ENCODE data around the gene GAL3ST2.
A peak's percentile ranks its signal among the peaks of the same experiment; 100 is the strongest.
"Not testable (repeated sequence)": the region's sequence is repeated elsewhere in the genome, so short reads cannot be mapped to it uniquely, and the experiment has no call there.

GAL3ST2 gene

DNA sequence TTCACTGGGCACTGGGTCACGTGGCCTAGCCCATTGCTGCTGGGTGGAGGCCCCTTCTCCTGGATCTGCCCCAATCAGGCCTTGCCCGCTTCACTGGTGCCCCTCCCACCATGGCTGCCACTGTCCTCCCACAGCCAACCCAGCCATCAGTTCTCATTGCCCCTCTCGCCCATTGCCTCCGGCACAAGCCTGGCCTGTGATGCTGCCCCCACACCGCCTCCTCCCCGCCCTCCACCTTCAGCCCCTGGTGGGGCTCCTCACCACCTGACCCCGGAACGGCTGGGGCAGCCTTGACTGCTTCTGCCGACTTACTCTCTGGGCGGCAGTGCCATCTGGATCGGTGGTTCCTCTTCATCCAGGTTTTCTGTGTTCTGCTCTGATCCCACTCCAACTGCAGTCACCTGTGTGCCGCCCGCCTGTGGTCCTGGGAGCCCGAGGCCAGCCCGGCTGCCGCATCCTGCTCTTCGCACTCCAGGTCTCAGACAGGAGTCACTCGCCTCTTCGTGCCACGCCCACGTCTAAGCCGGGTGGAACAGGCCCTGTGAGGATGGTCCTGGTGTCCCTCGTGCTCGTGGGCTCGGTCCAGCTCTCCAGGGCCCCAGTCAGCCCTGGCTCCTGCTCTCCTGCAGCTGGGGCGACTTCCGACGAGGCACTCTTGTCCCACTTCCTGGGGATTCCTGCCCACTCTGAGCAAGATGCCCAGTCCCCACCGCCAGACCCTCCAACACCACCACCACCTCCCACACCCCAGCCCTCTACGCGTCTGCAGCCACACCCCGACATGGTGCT, 28.0 kb upstream of the GAL3ST2 start:
- no peak for DNase-seq

DNA sequence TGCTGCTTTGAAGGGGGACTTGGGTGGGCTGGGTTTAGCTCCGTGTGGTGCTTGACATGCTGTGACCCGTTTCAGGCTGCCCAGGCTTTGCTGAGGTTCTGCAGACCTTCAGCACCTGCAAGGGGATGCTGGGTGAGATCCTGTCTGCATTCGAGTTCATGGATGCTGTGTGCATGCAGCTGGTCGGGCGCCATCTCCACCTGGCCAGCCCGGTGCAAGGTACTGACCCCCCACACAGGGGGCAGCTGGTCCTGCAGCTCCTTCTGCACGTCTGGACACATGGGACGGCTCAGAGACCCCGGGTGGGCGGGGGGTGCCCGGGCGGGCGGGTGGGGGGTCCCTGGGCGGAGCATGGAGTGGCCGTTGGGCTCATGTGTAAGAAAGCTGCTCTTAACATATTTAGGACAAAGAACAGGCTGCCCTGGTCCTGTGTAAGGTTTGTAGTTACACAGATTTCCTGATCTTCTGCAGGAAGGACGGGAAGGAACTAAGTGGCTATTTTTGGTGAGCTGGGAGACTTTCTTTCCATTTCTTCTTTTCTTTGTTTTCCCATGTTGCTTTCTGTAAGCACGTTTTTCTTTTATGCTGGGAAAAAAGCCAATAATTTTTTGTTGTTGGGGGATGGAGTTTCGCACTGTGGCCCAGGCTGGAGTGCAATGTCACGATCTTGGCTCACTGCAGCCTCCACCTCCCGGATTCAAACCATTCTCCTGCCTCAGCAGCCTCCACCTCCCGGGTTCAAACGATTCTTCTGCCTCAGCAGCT, 26.4 kb upstream of the GAL3ST2 start:
- no peak for DNase-seq

DNA sequence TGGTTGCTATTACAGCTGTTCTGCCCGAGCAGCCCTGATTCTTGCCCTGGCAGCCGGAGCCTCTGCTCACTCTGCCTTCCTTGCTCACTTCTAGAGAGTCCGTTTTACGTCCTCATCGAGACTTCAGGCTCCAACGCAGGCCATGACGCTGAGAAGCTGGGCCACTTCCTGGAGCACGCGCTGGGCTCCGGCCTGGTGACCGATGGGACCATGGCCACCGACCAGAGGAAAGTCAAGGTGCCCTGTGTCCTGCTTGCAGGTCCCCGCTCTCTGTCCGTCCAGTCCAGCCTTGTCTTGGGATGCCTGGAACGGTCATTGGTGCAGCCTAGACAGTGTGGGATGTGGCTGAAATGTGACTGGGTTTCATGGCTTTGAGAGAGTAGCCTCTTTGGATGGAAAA, 25.5 kb upstream of the GAL3ST2 start:
- no peak for DNase-seq

- no peak for DNase-seq
Observed at GRCh38 chr2:241751776-241752175, 24.8 kb upstream of the GAL3ST2 start.

- no peak for DNase-seq
Observed at GRCh38 chr2:241752253-241752652, 24.4 kb upstream of the GAL3ST2 start.

DNA sequence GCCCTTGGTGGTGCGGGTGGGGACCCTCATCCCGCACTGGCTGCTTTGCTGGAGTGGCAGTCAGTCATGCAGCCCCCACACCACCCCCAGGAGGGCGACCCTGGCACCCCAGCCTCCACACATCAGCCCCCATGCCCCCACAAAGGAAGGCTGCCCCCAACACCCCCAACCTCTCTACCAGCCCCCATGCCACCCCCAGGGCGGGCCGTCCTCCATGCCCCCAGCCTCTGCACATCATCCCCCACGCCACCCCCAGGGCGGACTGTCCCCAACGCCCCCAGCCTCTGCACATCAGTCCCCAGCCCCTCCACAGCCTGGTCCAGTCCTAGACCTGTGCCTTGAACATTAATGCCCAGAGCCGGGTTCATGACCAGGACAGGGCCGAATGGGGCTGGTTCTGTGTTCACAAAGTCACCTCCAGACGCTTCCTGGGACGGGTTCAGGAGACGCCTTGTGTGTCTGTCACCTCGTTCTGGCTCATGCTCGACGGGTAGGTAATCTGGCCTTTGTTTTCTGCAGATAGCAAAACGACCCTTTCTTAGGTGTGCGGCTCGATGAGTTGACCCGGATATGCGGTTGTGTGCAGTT, 23.8 kb upstream of the GAL3ST2 start:
- no peak for DNase-seq

DNA sequence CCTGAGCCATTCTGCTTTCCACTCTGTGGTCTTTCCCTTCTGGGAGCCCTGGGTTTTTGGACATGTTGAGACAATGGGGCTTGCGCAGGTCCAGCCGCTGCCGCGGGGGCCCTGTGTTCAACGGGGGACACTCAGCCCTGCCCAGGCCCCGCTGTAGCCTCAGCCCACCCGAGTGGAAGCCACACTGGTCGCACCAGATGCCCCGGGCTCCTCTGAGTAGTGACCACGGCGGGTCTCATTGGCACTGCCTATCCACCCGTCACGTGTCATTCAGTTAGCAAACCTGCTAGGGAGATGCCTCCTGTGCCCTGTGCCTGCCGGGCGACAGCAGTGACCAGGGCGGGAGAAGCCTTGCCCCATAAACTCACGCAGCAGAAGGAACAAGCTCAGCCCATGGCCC, 23.1 kb upstream of the GAL3ST2 start:
- DNase-seq, result no peak

DNA sequence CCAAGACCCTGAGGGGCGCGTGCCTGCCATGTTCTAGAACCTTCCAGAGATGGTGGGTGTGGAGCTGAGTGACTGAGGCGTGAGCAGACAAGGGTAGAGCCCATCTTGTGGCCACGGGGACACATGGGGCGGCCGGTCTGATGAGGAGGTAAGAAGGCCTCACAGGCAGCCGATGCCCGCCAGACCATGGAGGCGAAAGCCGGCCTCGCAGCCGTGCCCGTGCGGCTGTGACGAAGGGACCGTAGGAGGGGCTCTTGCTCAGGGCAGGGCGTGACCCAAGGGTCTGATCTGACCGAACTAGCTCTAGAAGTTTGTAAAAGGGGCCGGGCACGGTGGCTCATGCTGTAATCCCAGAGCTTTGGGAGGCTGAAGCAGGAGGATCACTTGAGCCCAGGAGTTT, 22.6 kb upstream of the GAL3ST2 start:
- no peak for DNase-seq

DNA sequence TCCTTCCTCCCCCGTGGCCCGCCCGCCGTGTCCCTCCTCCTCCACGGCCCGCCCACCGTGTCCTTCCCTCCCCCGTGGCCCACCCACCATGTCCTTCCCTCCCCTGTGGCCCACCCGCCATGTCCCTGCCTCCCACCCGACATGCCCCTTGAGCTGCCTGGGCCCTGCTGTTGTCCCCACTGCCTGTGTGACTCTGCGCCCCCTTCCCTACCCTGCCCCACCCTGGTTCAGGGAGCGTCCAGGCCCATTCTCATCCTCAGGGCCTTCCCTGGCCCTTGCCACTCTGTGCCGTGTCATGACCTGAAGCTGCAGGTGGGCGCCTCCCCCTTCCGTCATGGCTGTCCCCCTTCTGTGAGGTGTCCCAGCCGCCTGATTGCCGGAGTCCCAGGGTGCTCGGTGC, 21.5 kb upstream of the GAL3ST2 start:
- DNase-seq, result no peak

DNA sequence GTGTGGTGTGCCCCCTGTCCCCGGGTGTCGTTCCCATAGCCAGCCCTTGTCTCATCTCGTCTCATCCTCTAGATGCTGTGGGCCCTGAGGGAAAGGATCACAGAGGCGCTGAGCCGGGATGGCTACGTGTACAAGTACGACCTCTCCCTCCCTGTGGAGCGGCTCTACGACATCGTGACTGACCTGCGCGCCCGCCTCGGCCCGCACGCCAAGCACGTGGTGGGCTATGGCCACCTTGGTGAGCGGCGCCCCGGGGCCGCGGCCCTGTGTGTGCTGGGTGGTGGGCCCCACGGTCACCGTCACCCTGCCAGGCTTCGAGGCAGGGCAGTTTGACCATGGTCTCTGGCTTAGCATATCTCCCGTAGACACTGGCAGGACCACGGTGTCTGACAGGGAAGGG, 20.8 kb upstream of the GAL3ST2 start:
- DNase-seq, result no peak

DNA sequence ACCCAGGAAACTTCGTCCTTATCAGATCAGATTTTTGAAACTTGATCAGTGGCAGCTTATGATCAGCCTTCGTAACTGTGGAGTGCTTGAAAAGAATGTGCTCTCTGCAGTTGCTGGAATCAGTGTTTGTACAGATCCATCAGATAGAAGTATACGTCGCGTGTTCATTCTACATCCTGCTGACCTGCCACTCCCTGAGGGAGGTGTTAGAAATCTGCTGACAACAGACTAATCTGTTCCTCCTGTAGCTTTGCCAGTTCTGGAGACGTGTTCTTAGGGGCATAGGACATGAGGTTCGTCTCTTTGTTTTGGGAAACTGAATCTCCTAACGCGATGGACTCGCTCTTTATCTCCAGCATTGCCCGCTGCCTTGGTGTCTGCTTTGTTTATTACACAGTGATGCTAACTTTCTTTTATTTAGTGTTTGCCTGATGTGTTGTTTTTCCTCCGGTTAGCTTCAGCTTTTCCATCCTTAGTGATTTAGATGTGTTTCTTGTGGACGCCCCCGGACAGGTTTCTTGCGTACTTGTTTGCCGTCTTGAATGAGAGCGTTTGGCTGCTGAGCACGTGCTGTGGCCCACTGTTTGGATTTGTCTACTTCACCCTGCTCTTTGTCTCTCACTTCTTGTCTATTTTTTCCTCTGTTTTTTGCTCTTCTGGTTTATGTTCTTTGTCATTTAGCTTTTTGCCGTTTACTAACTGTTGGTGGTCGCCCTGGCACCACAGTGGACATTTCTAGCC, 17.4 kb upstream of the GAL3ST2 start:
- DNase-seq, result no peak

DNA sequence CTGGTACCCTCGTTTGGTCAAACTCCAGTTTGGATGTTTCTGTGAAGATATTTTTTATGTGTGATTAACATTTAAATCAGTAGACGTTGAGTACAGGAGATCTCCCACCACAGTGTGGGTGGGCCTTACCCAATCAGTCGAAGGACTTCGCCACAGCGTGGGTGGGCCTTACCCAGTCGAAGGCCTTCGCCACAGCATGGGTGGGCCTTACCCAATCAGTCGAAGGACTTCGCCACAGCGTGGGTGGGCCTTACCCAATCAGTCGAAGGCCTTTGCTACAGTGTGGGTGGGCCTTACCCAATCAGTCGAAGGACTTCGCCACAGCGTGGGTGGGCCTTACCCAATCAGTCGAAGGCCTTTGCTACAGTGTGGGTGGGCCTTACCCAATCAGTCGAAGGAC, 16.7 kb upstream of the GAL3ST2 start:
- not testable (repeated sequence) for DNase-seq

- no peak for DNase-seq
Observed at GRCh38 chr2:241760301-241760771, 16.3 kb upstream of the GAL3ST2 start.

DNA sequence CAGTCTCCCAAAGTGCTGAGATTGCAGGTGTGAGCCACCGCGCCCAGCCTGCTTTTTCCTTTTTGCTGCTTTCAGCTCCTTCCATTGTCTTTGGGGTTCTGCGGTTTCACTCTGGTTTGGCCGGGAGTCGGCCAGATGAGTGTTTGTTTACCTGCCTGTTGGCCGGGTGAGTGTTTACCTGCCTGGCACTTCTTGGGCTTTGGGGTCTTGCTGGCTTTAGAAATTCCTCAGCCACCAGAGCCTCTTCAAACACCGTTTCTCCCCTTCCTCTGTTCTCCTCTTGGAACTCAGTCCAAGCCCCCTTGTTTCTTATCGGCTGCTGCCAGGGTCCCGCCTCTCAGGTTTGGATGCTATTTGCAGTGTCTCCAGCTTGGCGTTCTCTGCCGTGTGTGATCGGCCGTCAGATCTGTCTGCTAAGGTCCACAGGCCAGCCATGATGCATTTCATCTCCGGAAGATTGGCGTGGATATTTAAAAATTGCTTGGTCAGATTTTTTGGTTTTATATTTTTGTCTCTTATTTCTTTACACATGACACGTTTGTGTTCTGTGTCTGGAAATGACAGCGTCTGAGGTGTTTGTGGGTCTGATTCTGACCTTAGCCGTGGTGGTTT, 14.2 kb upstream of the GAL3ST2 start:
- DNase-seq, result no peak

DNA sequence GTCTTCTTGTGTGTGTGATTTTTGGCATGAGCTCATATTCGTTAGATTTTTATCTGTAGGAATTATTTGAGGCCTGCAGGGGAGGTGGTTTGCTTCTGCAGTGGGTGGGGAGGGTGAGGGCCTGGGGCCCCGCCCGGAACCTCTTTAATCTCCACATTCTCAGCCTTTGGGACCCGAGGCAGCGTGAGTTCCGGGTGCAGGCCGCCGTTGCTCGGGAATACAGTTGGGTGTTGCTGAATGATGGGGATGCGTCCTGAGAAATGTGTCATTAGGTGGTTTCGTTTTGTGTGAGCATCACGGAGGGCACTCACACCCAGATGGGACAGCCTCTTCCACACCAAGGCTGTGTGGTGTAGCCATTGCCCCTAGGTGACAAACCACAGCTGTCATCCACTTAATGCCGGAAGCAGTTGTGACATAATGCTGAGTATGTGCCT, 13.7 kb upstream of the GAL3ST2 start:
- DNase-seq, result peak; percentile 89

DNA sequence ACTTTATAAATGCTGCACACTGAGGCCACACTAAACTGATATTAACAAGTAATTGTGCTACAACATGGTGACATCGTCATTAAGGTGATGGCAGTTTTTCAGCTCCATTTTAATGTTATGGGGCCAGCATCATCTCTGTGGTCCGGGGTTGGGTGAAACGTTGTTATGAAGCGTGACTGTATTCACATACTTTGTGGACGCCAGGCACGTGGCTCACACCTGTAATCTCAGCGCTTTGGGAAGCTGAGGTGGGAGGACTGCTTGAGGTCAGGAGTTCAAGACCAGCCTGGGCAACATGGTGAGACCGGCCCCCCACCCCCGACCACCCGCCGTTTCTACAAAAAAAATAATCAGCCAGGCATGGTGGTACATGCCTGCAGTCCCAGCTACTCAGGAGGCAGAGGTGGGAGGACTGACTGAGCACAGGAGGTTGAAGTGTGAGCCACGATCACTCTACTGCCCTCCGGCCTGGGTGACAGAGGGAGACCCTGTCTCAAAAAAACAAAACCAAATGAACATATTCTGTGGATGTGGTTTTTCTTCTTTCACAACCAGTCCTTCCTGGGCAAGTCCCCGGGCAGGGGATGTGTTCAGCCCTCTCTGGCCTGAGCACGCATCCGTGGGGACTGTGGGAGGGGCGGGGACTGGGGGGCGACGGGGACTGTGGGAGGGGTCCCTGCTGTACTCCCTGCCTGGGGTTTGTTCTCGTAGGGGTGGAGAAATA, 12.9 kb upstream of the GAL3ST2 start:
- peak; percentile 65 for DNase-seq

GRCh38 chr2:241764275-241765241, 12.1 kb upstream of the GAL3ST2 start:
- no peak for DNase-seq

- no peak for DNase-seq
Observed at GRCh38 chr2:241767464-241768250, 9.0 kb upstream of the GAL3ST2 start.

DNA sequence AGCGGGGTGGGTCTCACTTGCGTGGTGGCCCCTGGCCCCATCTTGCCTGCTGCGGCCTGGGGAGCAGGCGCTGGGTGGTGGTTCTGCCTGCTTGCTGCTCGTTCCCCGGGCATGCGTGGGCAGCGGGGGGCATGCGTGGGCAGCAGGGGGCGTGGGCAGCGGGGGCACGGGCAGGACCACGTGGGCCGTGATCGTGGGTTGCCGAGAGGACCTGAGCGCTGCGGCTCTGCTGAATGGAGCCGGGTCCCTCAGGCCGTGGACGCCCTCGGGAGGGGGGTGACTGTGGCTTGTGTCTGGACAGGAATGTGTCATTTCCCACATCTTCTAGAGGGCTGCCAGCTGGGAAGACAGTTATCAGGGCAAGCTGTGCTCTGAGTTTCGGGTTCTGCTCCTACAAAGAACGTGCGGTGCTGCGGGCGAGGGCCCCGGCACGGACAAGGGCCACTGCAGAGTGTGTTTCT, 8.3 kb upstream of the GAL3ST2 start:
- DNase-seq, result no peak

- DNase-seq, result no peak
Observed at GRCh38 chr2:241768850-241769249, 7.8 kb upstream of the GAL3ST2 start.

All from NK-92 treated with Interleukin-12 subunit alpha and Interleukin-12 subunit beta, amount 100 ng/mL, for 24 hours (cell line).